Keratinocyte (primary cell): ENCODE results near the gene CTSZ. TPM values are rescaled to one million over a fixed set of nuclear protein-coding genes. Genes with fewer than 3 reads are reported as not detected.

Experiments used
- DNase-seq: peaks from one replicate; pipeline ENCODE4 v3.0.0-alpha.2; 2011; ENCODE audit warnings: low read depth, missing footprints, low spot score
- FAIRE-seq: peaks from 2 replicates; lab custom pipeline; 2011; peaks lifted over from hg19 to GRCh38; lab: Jason Lieb, UNC
- H2AFZ ChIP-seq: 2 replicates; pipeline ENCODE4 v1.6.0; 2012; ENCODE audit warnings: low read length, control low read depth, inconsistent platforms; ENCODE audit not compliant: control insufficient read depth
- H3K27ac ChIP-seq: 2 replicates; pipeline ENCODE4 v1.5.1; 2011; ENCODE audit warnings: low read length; ENCODE audit not compliant: control insufficient read depth, insufficient read depth
- H3K27me3 ChIP-seq: 3 replicates; pipeline ENCODE4 v1.6.0; 2011; ENCODE audit warnings: low read length; ENCODE audit not compliant: control insufficient read depth, insufficient read depth; ENCODE audit errors: extremely low read depth
- H3K36me3 ChIP-seq, 2 experiments: 2 replicates in 1 of 2; 3 replicates in 1 of 2; pipeline ENCODE4 v1.5.1; 2011; ENCODE audit warnings: low read length in 2 of 2, mild to moderate bottlenecking in 1 of 2; ENCODE audit not compliant: control insufficient read depth in 2 of 2, insufficient read depth in 2 of 2; ENCODE audit errors: extremely low read depth in 1 of 2
- H3K4me1 ChIP-seq: 3 replicates; pipeline ENCODE4 v1.5.1; 2011; ENCODE audit warnings: low read length; ENCODE audit not compliant: control insufficient read depth, insufficient read depth; ENCODE audit errors: extremely low read depth
- H3K4me2 ChIP-seq: 3 replicates; pipeline ENCODE4 v1.6.0; 2011; ENCODE audit warnings: low read depth, low read length; ENCODE audit not compliant: control insufficient read depth, insufficient read depth; ENCODE audit errors: extremely low read depth
- H3K4me3 ChIP-seq, 3 experiments: fragments of 200-600 bp in 1 of 3; sonication (generic) in 1 of 3; 2 replicates in 2 of 3; 3 replicates in 1 of 3; pipeline ENCODE4 v1.5.1; 2011 to 2016; ENCODE audit warnings: low read length in 3 of 3, mild to moderate bottlenecking in 3 of 3, control low read depth in 2 of 3, inconsistent platforms in 1 of 3, low read depth in 1 of 3, mixed read lengths in 1 of 3, mixed run types in 1 of 3, moderate library complexity in 1 of 3; ENCODE audit not compliant: control insufficient read depth in 2 of 3, insufficient read depth in 2 of 3; ENCODE audit errors: extremely low read depth in 1 of 3
- H3K79me2 ChIP-seq: 2 replicates; pipeline ENCODE4 v1.6.0; 2012; ENCODE audit warnings: low read length; ENCODE audit not compliant: control insufficient read depth, insufficient read depth
- H3K9ac ChIP-seq: 3 replicates; pipeline ENCODE4 v1.6.0; 2011; ENCODE audit warnings: low read length; ENCODE audit not compliant: control insufficient read depth, insufficient read depth; ENCODE audit errors: extremely low read depth
- H3K9me1 ChIP-seq: 3 replicates; pipeline ENCODE4 v1.6.0; 2011; ENCODE audit warnings: low read length; ENCODE audit not compliant: control insufficient read depth, insufficient read depth; ENCODE audit errors: extremely low read depth
- H3K9me3 ChIP-seq: 2 replicates; pipeline ENCODE4 v1.5.1; 2012; ENCODE audit warnings: low read depth, low read length; ENCODE audit not compliant: control insufficient read depth
- H4K20me1 ChIP-seq: 3 replicates; pipeline ENCODE4 v1.6.0; 2011; ENCODE audit warnings: low read length; ENCODE audit not compliant: control insufficient read depth, insufficient read depth; ENCODE audit errors: extremely low read depth
- EZH2 ChIP-seq: IDR thresholded peaks from one replicate; pipeline ENCODE4 v1.6.1; 2012; ENCODE audit warnings: inconsistent platforms, mild to moderate bottlenecking, low read length, moderate library complexity
- dilution Hi-C: fragments of 300-500 bp; cut with MboI; formaldehyde crosslinking; loops from one replicate; pipeline ENCODE4 v1.7.0; 2020; ENCODE audit warnings: low sequenced_read_pairs; ENCODE audit not compliant: extremely low pct_ligation_motif_present
- polyA plus RNA-seq, 5 experiments: library from polyadenylated mRNA; depleted of rRNA in 3 of 5; stranded (reverse) in 3 of 5; stranded (forward) in 1 of 5; unstranded in 1 of 5; fragments of >200 nt; gene quantifications; 1 replicate in 1 of 5; 2 replicates in 3 of 5; 3 replicates in 1 of 5; pipeline versions ENCODE4 v1.2.1 to v1.2.3, GENCODE V29; 2011 to 2012; ENCODE audit warnings: missing spikeins in 2 of 5, low read depth in 1 of 5, low replicate concordance in 1 of 5
- TF ChIP-seq, protein P1 (sequence below), 3 experiments: IDR thresholded peaks in 1 of 3; conservative IDR thresholded peaks in 1 of 3; optimal IDR thresholded peaks in 1 of 3; 2 replicates in 2 of 3; 3 replicates in 1 of 3; pipeline versions ENCODE3 to v1.5.1; 2011; ENCODE audit warnings: low read length in 3 of 3, mild to moderate bottlenecking in 3 of 3, moderate library complexity in 2 of 3, control low read depth in 1 of 3, inconsistent platforms in 1 of 3; ENCODE audit not compliant: insufficient read depth in 2 of 3; ENCODE audit errors: extremely low read depth in 1 of 3

The CTSZ gene
- polyA plus RNA-seq, 1 donor (not counting 4 experiments of a cell fraction or from before 2014, with no cell fraction given): 138 TPM

- Histone ChIP-seq H3K4me1 (peaks cover 26% of the 10 kb centered on the region), H3K9me1 (no peaks in the 10 kb centered on the region), H3K9me3 (no peaks in the 10 kb centered on the region), H3K79me2 (no peaks in the 10 kb centered on the region), H3K9ac (no peak overlapping the region), H2AFZ (no peak overlapping the region), H3K27ac (no peak overlapping the region), H4K20me1 (no peaks in the 10 kb centered on the region), H3K4me2 (peak overlapping the region; percentile 7), H3K4me3 (no peak overlapping the region), H3K27me3 (no peaks in the 10 kb centered on the region), H3K36me3 (no peaks in the 10 kb centered on the region)
- dilution Hi-C loops: no loop called here
- DNase-seq (no peak), FAIRE-seq (no peak)
- TF ChIP-seq EZH2: no peak
- TF ChIP-seq, protein P1, sequence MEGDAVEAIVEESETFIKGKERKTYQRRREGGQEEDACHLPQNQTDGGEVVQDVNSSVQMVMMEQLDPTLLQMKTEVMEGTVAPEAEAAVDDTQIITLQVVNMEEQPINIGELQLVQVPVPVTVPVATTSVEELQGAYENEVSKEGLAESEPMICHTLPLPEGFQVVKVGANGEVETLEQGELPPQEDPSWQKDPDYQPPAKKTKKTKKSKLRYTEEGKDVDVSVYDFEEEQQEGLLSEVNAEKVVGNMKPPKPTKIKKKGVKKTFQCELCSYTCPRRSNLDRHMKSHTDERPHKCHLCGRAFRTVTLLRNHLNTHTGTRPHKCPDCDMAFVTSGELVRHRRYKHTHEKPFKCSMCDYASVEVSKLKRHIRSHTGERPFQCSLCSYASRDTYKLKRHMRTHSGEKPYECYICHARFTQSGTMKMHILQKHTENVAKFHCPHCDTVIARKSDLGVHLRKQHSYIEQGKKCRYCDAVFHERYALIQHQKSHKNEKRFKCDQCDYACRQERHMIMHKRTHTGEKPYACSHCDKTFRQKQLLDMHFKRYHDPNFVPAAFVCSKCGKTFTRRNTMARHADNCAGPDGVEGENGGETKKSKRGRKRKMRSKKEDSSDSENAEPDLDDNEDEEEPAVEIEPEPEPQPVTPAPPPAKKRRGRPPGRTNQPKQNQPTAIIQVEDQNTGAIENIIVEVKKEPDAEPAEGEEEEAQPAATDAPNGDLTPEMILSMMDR (optimal IDR thresholded peaks at IDR 0.05 in 1 of 3, IDR thresholded peaks at IDR 0.05 in 1 of 3, conservative IDR thresholded peaks at IDR 0.05 in 1 of 3; ENCODE audit: extremely low read depth in 1 of 3, insufficient read depth in 2 of 3, low read length in 3 of 3): no peak
Observed at GRCh38 chr20:59016795-59017492, 9.9 kb upstream of the CTSZ start.

GRCh38 chr20:59015812-59016711 lies 9.0 kb upstream of the CTSZ start:
- H3K9ac ChIP-seq: no peak overlapping the region
- no peak for FAIRE-seq

More at GRCh38 chr20:59015812-59016711, 9.0 kb upstream of the CTSZ start:
- DNase-seq: no peak
- dilution Hi-C loops: no loop called here
- Histone ChIP-seq H4K20me1 (no peaks in the 10 kb centered on the region), H2AFZ (no peak overlapping the region), H3K4me1 (peaks cover 27% of the 10 kb centered on the region), H3K36me3 (no peaks in the 10 kb centered on the region), H3K79me2 (no peaks in the 10 kb centered on the region), H3K9me1 (no peaks in the 10 kb centered on the region), H3K4me3 (no peak overlapping the region), H3K4me2 (peak overlapping the region; percentile 7), H3K27me3 (no peaks in the 10 kb centered on the region), H3K9me3 (no peaks in the 10 kb centered on the region), H3K27ac (no peak overlapping the region)
- TF ChIP-seq, protein P1 (optimal IDR thresholded peaks at IDR 0.05 in 1 of 3, IDR thresholded peaks at IDR 0.05 in 1 of 3, conservative IDR thresholded peaks at IDR 0.05 in 1 of 3; ENCODE audit: extremely low read depth in 1 of 3, insufficient read depth in 2 of 3, low read length in 3 of 3): no peak
- no peak for TF ChIP-seq EZH2
